NB4 (cell line): ENCODE measurements around the gene KLHL22.

ENCODE experiments used
- MYC ChIP-seq: IDR thresholded peaks from 2 replicates; pipeline ENCODE4 v1.6.1; 2011; ENCODE audit warnings: low read depth, low read length
- TF ChIP-seq, protein P1 (sequence below): IDR thresholded peaks from one replicate; pipeline ENCODE4 v1.5.1; 2012; ENCODE audit warnings: low read depth, low read length

DNA sequence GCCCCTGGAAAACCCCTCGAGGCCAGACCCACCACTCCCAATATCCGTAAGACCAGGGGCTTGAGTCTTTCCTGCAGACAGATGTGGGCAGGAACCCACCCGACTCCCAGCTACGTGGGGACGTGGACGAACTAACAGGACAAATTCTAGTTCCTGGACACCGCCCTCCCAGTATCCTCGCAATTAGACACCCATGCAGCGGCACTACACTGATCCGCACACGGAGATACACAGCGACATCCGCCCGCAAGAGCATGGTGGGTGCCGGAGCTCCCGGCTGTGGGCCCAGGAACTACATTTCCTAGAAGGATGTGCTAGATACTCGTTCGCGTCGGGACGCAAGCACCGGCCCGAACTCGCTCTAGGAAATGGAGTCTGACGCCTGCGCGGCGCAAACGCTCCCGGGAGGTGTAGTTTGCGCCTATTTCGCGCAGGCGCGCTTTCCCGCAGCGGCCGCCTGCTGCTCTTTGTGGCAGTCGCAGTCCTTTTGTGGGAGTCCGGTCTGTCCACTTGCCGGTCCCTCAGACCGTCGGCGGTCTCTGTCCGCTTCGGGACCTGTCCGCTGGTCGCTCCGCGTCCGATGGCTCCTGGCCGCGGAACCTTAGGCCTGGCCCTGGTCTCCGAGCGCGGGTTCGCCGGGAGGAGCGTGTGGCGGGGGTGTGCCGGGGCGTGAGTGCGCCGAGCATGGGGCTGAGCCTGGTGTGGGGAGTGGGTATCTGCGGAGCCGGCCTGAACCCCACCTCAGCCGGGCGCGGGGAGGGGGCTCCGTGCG is 101.7 kb downstream of the KLHL22 start, which contains the start of gene ZNF74:
- no peak for TF ChIP-seq MYC
- TF ChIP-seq, protein P1, sequence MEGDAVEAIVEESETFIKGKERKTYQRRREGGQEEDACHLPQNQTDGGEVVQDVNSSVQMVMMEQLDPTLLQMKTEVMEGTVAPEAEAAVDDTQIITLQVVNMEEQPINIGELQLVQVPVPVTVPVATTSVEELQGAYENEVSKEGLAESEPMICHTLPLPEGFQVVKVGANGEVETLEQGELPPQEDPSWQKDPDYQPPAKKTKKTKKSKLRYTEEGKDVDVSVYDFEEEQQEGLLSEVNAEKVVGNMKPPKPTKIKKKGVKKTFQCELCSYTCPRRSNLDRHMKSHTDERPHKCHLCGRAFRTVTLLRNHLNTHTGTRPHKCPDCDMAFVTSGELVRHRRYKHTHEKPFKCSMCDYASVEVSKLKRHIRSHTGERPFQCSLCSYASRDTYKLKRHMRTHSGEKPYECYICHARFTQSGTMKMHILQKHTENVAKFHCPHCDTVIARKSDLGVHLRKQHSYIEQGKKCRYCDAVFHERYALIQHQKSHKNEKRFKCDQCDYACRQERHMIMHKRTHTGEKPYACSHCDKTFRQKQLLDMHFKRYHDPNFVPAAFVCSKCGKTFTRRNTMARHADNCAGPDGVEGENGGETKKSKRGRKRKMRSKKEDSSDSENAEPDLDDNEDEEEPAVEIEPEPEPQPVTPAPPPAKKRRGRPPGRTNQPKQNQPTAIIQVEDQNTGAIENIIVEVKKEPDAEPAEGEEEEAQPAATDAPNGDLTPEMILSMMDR, result no peak
